22Rv1 (cell line): ENCODE measurements around the gene TMEM208.
A peak's percentile ranks its signal among the peaks of the same experiment; 100 is the strongest.

Experiments used
- H3K27ac ChIP-seq: fragments of 450-650 bp; 2 replicates; pipeline ENCODE4 v1.5.1; 2017
- CTCF ChIP-seq: fragments of 450-650 bp; IDR thresholded peaks from 2 replicates; pipeline ENCODE4 v1.5.1; 2017; ENCODE audit warnings: mild to moderate bottlenecking
- ZFX ChIP-seq: fragments of 450-650 bp; IDR thresholded peaks from 2 replicates; pipeline ENCODE4 v1.6.1; 2017; ENCODE audit warnings: antibody characterized with exemption, borderline replicate concordance

Gene TMEM208

DNA sequence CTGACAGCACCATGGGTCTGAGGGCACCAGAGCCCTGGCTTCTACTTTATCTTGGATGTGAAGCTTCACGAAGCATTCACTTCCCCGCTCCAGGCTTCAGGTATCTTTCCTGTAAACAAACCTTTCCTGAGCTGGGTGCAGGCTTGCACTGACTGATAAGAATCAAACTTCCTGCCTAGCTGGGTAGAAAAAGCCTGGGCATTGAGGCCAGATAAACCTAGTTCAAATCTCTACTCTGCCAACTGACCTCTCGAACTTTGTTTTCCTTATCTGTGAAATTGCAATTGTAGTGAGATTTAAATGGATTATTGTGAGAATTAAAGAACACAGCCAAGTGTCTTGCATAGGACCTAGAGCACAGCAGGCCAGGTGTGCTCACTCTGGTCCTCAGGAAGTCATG lies 2.9 kb upstream of the TMEM208 start:
- H3K27ac ChIP-seq = no peak overlapping the region
- TF ChIP-seq CTCF (no peak), ZFX (no peak)

DNA sequence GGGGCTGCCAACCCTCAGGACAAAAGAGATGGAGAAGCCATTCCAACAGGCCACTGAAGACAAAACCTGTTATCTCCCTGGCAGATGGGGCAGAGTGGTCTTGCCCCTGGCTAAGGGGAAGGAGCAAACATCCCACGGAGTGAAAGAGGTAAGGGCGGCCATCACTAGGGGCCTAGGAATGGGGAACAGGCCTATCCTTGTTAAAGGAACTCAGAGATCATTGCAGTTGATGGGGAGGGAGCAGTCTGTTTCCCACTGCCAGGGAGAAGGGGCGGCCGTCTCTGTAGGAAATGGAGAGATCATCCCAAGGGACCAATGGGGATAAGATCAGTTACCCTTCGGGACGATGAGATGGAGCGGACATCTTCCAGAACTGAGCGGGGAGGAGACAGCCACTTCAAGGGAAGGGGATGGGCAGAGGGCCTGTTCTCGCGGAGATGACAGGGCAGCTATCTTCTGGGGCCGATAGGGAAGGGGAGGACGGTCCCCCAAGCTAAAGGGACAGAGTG lies 581 bp upstream of the TMEM208 start:
- no peak overlapping the region for H3K27ac ChIP-seq
- no peak for TF ChIP-seq CTCF
- TF ChIP-seq ZFX = no peak

- peak overlapping the region; percentile 50 for H3K27ac ChIP-seq
- no peak for TF ChIP-seq ZFX
- no peak for TF ChIP-seq CTCF
Measured at GRCh38 chr16:67227567-67227921, 614 bp downstream of the TMEM208 start.

DNA sequence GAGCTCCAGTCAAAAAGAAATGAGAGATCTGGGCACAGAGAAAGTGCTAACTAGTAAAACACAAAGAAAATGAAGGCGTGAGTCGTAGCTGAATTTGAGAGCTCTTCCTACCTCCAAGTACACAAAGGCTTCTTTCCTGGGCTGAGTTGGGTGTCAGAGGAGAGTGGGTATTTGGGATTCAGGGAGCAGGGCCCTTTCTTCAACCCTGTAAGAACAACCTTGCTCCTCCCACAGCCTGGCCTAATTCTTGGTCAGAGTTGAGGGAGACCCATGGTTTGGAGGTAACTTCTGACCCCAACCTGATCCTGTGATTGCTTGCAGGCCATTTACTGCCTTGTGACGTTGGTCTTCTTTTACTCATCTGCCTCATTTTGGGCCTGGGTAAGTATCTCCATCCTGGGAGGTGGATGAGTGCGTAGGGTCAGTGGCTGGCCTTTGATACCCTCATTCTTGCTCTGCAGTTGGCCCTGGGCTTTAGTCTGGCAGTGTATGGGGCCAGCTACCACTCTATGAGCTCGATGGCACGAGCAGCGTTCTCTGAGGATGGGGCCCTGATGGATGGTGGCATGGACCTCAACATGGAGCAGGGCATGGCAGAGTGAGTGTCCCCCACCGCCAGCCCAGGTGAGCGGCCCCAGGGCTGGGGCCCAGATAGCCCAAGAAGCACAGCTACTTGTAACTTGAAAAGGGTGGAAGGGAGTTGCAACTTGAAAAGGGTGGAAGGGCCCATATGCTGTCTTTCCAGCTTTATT lies 1.3 kb downstream of the TMEM208 start:
- TF ChIP-seq CTCF (no peak), ZFX (no peak)

DNA sequence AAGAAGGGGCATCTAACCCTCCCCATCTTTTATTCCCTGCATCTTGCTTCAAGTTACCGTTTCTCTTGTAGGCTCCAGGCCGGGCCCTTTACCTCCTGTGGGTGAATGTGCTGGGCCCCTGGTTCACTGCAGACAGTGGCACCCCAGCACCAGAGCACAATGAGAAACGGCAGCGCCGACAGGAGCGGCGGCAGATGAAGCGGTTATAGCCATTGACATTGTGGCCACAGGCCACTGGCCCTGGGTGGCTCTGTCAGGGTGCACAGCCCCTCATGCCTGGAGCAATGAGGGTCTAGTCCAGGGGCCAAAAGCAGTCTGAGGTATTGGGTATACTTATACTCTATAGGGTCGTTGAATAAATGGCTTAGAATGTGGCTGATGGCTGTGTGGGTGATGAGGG lies 2.0 kb downstream of the TMEM208 start:
- H3K27ac ChIP-seq = no peak overlapping the region
- no peak for TF ChIP-seq CTCF
- TF ChIP-seq ZFX = no peak

More for the DNA sequence above, 1.3 kb downstream of the TMEM208 start:
- H3K27ac ChIP-seq = no peak overlapping the region

GRCh38 chr16:67229906-67230808 lies 3.2 kb downstream of the TMEM208 start:
- no peak overlapping the region for H3K27ac ChIP-seq

More at GRCh38 chr16:67229906-67230808, 3.2 kb downstream of the TMEM208 start:
- no peak for TF ChIP-seq CTCF
- TF ChIP-seq ZFX = no peak
